Left ventricle myocardium inferior (tissue), 1 donor: Measurements from ENCODE around the gene TNFSF12. TPM values are rescaled to one million over a fixed set of nuclear protein-coding genes. Genes with fewer than 3 reads are reported as not detected.
"Not testable (repeated sequence)": the region's sequence is repeated elsewhere in the genome, so short reads cannot be mapped to it uniquely, and the experiment has no call there.

ENCODE experiments used
- DNase-seq: peaks from one replicate; pipeline ENCODE4 v3.0.0-alpha.2; 2020
- H3K27ac ChIP-seq: fragments of 200-600 bp; replicated peaks from 2 replicates; pipeline ENCODE4 v1.8.0; 2021
- H3K27me3 ChIP-seq: fragments of 200-600 bp; 2 replicates; pipeline ENCODE4 v1.8.0; 2021; ENCODE audit warnings: low read depth
- H3K36me3 ChIP-seq: fragments of 200-600 bp; 2 replicates; pipeline ENCODE4 v1.8.0; 2021
- H3K4me1 ChIP-seq: fragments of 200-600 bp; 2 replicates; pipeline ENCODE4 v1.8.0; 2021
- H3K4me3 ChIP-seq: fragments of 200-600 bp; 2 replicates; pipeline ENCODE4 v1.8.0; 2021; ENCODE audit warnings: mild to moderate bottlenecking, moderate library complexity
- H3K9me3 ChIP-seq: fragments of 200-600 bp; replicated peaks from 2 replicates; pipeline ENCODE4 v1.8.0; 2021
- intact Hi-C: fragments of 100-400 bp; cut with micrococcal nuclease; formaldehyde crosslinking; loops from one replicate; pipeline ENCODE4 v1.11.0; 2022
- total RNA-seq: library from RNA; stranded (reverse); fragmentation: NEBNext Ultra II Directional; extraction: Animal tissue kit (Norgen Biotek cat#: 25700); gene quantifications from one replicate; pipeline ENCODE4 v1.2.1, GENCODE V29; 2021
- TF ChIP-seq, protein P1 (sequence below): fragments of 200-600 bp; IDR thresholded peaks from 2 replicates; pipeline ENCODE4 v1.8.0; 2021; ENCODE audit warnings: antibody characterized with exemption, mild to moderate bottlenecking, borderline replicate concordance
- donor health status: DM: no; HTN: yes; CAD: no; lungs with severe emphysema.

The TNFSF12 gene
- total RNA-seq, 1 donor from 2014 or later: 29.9 TPM

DNA sequence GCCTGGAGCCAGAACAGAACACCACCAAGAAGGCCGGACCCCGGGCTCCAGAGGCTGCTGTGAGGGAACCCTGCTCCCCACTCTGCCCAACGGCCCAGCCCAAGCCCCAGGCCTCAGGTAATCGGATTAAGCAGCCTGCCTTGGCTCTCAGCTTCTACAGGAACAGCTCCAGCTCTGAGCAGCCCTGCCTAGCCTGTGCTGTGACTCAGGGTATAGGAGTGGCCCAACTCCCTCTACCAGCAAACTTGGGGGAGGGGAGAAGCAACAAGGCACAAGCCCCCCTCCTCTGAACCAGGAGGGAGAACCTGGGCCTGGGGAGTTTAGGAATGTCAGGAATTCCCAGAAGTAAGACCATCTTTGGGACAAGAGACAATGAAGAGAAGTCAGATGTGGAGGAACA is 41.9 kb downstream of the TNFSF12 start:
- no peak overlapping the region for H3K27ac ChIP-seq
- no peak overlapping the region for H3K4me3 ChIP-seq
- DNase-seq: no peak
- TF ChIP-seq, protein P1, sequence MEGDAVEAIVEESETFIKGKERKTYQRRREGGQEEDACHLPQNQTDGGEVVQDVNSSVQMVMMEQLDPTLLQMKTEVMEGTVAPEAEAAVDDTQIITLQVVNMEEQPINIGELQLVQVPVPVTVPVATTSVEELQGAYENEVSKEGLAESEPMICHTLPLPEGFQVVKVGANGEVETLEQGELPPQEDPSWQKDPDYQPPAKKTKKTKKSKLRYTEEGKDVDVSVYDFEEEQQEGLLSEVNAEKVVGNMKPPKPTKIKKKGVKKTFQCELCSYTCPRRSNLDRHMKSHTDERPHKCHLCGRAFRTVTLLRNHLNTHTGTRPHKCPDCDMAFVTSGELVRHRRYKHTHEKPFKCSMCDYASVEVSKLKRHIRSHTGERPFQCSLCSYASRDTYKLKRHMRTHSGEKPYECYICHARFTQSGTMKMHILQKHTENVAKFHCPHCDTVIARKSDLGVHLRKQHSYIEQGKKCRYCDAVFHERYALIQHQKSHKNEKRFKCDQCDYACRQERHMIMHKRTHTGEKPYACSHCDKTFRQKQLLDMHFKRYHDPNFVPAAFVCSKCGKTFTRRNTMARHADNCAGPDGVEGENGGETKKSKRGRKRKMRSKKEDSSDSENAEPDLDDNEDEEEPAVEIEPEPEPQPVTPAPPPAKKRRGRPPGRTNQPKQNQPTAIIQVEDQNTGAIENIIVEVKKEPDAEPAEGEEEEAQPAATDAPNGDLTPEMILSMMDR: no peak
- no peaks in the 10 kb centered on the region for H3K9me3 ChIP-seq
- H3K27me3 ChIP-seq: no peaks in the 10 kb centered on the region
- peaks cover 32% of the 10 kb centered on the region for H3K4me1 ChIP-seq
- peaks cover 61% of the 10 kb centered on the region for H3K36me3 ChIP-seq
- intact Hi-C loops: no loop called here

DNA sequence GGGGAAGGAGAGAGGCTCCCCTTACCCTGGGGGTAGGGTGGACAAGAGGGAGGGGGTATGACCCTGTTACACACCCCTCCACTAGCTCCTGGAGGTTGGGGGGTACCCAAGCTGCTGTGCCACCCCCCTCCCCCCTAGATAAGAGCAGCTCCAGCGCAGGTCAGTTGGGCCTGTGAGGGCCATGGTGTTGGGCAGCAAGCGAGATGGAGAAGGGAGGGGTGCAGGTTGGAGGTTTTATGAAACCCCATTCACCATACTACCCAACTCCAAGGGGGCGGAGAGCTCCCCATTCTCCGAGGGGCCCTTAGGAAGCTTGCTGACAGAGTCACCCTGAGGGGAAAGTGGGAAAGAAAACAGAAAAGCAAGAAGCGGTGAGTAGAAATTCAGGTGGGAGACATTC is 42.7 kb downstream of the TNFSF12 start:
- Histone ChIP-seq H3K9me3 (no peaks in the 10 kb centered on the region), H3K36me3 (peaks cover 67% of the 10 kb centered on the region), H3K4me1 (peaks cover 31% of the 10 kb centered on the region), H3K27me3 (no peaks in the 10 kb centered on the region), H3K27ac (no peak overlapping the region), H3K4me3 (no peak overlapping the region)
- TF ChIP-seq, protein P1: no peak
- intact Hi-C loops: no loop called here
- no peak for DNase-seq

DNA sequence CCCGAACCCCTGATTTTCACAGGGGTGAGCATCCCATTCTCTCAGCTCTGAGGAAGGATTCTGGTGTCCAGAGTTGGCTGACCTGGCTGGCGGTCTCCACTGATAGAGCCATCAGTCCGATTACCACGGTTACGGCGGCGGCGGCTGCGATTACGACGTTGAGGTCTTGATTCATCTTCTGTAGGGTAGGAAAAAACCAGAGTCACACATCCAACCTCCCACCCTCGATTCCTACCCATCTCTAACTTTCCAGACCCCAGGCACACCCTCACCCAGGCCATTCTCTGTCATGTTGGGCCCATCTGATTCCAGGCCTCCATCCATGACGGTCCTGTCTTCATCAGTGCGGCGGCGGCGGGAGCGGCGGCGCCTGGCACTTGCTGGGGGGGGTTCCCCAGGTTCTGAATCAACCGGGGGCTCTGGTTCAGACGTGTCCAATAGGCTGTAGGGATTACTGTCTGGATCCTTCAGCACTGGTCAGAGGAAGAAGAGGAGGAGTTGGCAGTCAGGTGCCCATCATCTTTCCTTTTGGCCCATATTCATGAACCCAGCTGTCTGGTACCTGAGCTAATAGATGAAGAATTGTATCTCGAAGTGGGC is 43.7 kb downstream of the TNFSF12 start:
- intact Hi-C loops: no loop called here
- H3K4me1 ChIP-seq: peaks cover 25% of the 10 kb centered on the region
- no peaks in the 10 kb centered on the region for H3K9me3 ChIP-seq
- no peak for DNase-seq
- TF ChIP-seq, protein P1: no peak
- no peak overlapping the region for H3K27ac ChIP-seq
- H3K36me3 ChIP-seq: peaks cover 72% of the 10 kb centered on the region
- H3K27me3 ChIP-seq: no peaks in the 10 kb centered on the region
- no peak overlapping the region for H3K4me3 ChIP-seq

DNA sequence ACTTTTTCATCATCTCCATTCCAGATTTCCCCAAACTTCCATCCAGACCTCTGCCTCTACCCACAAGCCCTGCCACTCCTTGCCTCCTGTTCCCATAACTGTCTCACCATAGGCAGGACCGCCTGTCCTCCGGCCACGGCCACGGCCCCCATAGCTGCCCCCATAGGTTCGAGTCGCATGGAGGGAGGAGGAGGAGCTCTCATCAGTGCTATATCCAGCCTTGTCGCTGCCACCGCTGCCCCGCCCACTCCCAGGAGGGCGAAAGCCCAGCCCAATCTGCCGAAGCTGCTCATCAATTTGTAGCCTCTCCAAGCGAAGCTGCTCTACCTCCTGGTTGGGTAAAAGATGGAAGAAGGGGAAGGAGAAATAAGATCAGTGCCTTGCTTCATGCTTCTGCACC is 44.4 kb downstream of the TNFSF12 start:
- Histone ChIP-seq H3K27ac (no peak overlapping the region), H3K27me3 (no peaks in the 10 kb centered on the region), H3K4me3 (no peak overlapping the region), H3K4me1 (peaks cover 17% of the 10 kb centered on the region), H3K9me3 (no peaks in the 10 kb centered on the region), H3K36me3 (peaks cover 73% of the 10 kb centered on the region)
- TF ChIP-seq, protein P1: no peak
- intact Hi-C loops: no loop called here
- DNase-seq: no peak

DNA sequence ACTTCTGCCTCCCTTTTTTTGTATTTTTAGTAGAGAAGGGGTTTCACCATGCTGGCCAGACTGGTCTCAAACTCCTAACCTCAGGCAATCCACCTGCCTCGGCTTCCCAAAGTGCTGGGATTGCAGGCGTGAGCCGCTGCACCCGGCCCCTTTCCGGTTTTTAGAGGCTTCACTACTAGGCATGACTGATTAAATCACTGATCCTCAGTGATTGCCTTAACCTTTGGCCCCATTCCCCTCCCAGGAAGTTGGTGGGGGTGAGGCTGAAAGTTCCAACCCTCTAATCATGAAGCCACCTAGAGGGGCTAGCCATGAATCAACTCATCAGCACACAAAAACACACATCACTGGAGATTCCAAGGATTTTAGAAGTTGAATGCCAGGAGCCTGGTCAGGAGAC is 48.7 kb downstream of the TNFSF12 start:
- H3K27ac ChIP-seq, intact Hi-C loops, H3K9me3 ChIP-seq, H3K4me3 ChIP-seq, DNase-seq, H3K27me3 ChIP-seq, H3K4me1 ChIP-seq: not testable (repeated sequence)
- H3K36me3 ChIP-seq: peaks cover 97% of the 10 kb centered on the region

DNA sequence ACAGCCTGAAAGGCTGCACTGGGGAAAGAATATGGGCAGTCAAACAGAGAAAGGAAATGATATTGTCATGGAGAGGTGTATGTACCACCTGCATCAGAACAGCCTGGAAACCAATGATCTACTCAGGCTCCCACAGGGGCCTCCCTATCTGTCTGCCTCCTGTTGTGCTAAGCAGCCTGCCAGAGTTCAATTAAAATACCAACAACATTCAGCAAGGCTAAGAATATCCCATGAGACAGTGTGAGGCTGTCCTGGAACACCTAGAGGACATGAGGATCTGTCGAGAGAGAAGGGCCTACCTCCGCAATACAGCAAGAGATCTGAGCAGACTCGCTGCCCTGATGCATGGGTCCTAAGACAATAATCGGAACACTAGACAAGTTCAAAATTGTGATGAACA is 57.4 kb downstream of the TNFSF12 start:
- Histone ChIP-seq H3K4me3 (no peak overlapping the region), H3K9me3 (no peaks in the 10 kb centered on the region), H3K27me3 (no peaks in the 10 kb centered on the region), H3K4me1 (peaks cover 55% of the 10 kb centered on the region), H3K27ac (peak overlapping the region; percentile 89), H3K36me3 (peaks cover 50% of the 10 kb centered on the region)
- DNase-seq: no peak
- TF ChIP-seq, protein P1: no peak
- intact Hi-C loops: no loop called here

Other genes starting within 250 kb of the TNFSF12 start
- 250 TPM for gene EIF5A, start 241.4 kb upstream of the TNFSF12 start, total RNA-seq
- gene GPS2, start 233.7 kb upstream of the TNFSF12 start, total RNA-seq: 66.1 TPM
- gene NEURL4, start 219.7 kb upstream of the TNFSF12 start, total RNA-seq: 31.9 TPM
- gene ACAP1, start 212.5 kb upstream of the TNFSF12 start, total RNA-seq: 13.4 TPM
- 3.9 TPM for gene KCTD11, start 196.9 kb upstream of the TNFSF12 start, total RNA-seq
- not detected for gene TMEM95, start 193.9 kb upstream of the TNFSF12 start, total RNA-seq
- 1.8 TPM for gene TNK1, start 168.0 kb upstream of the TNFSF12 start, total RNA-seq
- 20.1 TPM for gene PLSCR3, start 154.5 kb upstream of the TNFSF12 start, total RNA-seq
- 67.8 TPM for gene TMEM256, start 145.0 kb upstream of the TNFSF12 start, total RNA-seq
- gene NLGN2, start 141.2 kb upstream of the TNFSF12 start, total RNA-seq: 9.3 TPM
- gene SPEM1, start 128.7 kb upstream of the TNFSF12 start, total RNA-seq: not detected
- gene SPEM2, start 123.4 kb upstream of the TNFSF12 start, total RNA-seq: not detected
- not detected for gene SPEM3, start 120.2 kb upstream of the TNFSF12 start, total RNA-seq
- gene TMEM102, start 113.6 kb upstream of the TNFSF12 start, total RNA-seq: 2.7 TPM
- gene FGF11, start 109.5 kb upstream of the TNFSF12 start, total RNA-seq: 6.5 TPM
- gene CHRNB1, start 104.0 kb upstream of the TNFSF12 start, total RNA-seq: 8.7 TPM
- 63.4 TPM for gene ZBTB4, start 69.4 kb upstream of the TNFSF12 start, total RNA-seq
- gene SLC35G6, start 67.6 kb upstream of the TNFSF12 start, total RNA-seq: not detected
- gene POLR2A, start 64.7 kb upstream of the TNFSF12 start, total RNA-seq: 38.7 TPM
- 6.3 TPM for gene TNFSF13, start 9.7 kb downstream of the TNFSF12 start, total RNA-seq
- 29.5 TPM for gene SENP3, start 12.9 kb downstream of the TNFSF12 start, total RNA-seq
- 25.5 TPM for gene CD68, start 30.6 kb downstream of the TNFSF12 start, total RNA-seq
- 24.9 TPM for gene MPDU1, start 34.8 kb downstream of the TNFSF12 start, total RNA-seq
- 1.9 TPM for gene SOX15, start 41.0 kb downstream of the TNFSF12 start, total RNA-seq
- gene FXR2, start 65.8 kb downstream of the TNFSF12 start, total RNA-seq: 111 TPM
- gene SAT2, start 78.8 kb downstream of the TNFSF12 start, total RNA-seq: 73.5 TPM
- gene SHBG, start 81.1 kb downstream of the TNFSF12 start, total RNA-seq: 0.74 TPM
- 2.8 TPM for gene ATP1B2, start 101.9 kb downstream of the TNFSF12 start, total RNA-seq
- 11.7 TPM for gene TP53, start 138.4 kb downstream of the TNFSF12 start, total RNA-seq
- 4.7 TPM for gene WRAP53, start 139.4 kb downstream of the TNFSF12 start, total RNA-seq
- not detected for gene EFNB3, start 156.1 kb downstream of the TNFSF12 start, total RNA-seq
- gene DNAH2, start 168.7 kb downstream of the TNFSF12 start, total RNA-seq: 0.33 TPM